AG09309 (cell line): ENCODE results near the gene CRABP2.

Experiments
- DNase-seq: peaks from one replicate; pipeline ENCODE4 v3.0.0-alpha.2; 2010; ENCODE audit warnings: low read depth
- H3K4me3 ChIP-seq: 2 replicates; pipeline ENCODE4 v1.5.1; 2011; ENCODE audit warnings: mild to moderate bottlenecking, low read depth, low read length, moderate library complexity; ENCODE audit not compliant: control insufficient read depth
- CTCF ChIP-seq: IDR thresholded peaks from 2 replicates; pipeline ENCODE4 v1.5.1; 2011; ENCODE audit warnings: mild to moderate bottlenecking, low read depth, low read length, inconsistent platforms; ENCODE audit not compliant: insufficient read depth, control insufficient read depth; ENCODE audit errors: missing control alignments

The CRABP2 gene

DNA sequence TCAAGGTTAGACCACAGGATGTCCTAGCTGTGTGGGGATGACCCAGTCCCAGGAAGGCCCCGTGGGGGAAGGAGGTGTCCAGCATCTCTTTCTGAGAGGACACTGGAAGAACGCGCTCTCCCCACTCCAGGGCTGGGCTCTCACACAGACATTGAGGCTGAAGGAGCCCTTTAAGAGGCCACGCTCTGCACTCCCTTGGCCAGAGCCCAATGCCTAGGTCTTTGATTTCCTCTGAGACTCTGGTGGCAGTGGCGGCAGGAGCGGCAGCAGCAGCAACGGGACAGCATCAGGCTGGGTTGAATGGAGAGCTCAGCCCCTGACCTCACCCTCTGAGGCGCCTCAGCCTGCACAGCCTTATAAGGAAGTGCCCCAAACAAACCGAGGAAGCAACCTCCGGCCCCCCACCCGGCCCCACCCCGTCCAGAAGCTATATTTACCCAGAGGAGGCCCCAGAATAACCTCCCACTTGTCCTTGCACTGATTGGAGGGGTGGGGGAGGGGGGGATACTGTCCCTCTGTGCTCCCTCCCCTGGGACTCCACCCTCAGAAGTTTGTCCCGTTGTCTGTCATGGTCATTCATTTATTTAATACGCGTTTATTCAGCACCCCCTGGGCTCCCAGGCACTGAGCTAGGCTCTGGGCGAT, 40.5 kb downstream of the CRABP2 start:
- no peak for TF ChIP-seq CTCF
- no peak overlapping the region for H3K4me3 ChIP-seq

DNA sequence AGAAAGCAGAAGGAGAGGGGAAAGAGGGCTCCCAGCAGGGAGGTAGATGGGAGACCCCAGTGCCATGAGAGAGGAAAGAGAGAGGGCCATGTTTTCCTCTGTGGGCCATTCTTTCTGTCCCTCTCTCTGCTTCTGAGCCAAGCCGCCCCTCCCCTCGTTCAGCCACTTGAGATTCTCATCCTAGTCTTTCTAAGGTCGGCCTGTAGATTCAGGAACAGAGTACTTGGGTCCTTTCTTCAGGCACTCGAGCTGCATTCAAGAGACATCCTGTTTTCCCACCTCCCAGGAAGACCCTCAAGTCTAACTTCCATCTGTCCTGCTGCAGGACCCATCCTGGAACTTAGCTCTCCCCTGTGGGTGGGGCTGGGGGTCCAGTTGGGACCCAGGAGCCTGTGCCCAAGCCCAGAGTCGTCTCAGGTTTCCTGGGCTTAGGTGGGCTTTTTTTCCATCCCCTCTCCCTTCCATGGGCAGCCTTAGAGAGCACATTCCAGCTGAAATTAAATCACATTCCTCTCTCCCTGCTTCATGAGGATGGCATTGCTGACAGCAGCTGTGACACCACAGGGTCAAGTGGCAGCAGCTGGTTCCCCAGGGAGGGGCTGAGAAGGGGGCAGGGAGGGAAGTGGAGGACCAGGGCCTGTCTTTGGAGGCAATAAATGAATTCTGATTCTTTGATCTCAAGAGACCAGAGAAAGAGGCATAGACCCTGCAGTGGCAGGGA, 41.2 kb downstream of the CRABP2 start:
- no peak for DNase-seq
- TF ChIP-seq CTCF: no peak
- no peak overlapping the region for H3K4me3 ChIP-seq

More for the DNA sequence above, 40.5 kb downstream of the CRABP2 start:
- DNase-seq: no peak

DNA sequence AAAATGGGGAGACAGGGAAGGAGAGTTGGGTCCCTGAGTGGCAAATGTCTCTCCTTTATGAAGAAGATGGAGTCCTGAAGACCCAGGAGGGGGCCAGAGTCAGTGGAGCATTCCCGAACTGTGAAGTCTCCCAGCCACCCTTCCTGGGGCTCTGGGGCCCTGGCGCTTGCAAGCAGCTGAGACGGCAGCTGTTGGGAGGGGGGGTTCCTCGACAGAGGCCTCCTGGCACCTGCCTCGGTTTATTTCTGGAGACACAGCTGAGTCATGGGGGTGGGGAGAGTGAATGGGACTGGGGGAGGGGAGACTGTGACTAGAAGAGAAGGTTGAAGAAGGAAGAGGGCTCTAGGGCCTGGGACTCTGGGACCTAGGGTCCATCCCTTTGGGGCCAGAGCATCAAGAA, 42.2 kb downstream of the CRABP2 start:
- TF ChIP-seq CTCF: no peak
- no peak for DNase-seq
- H3K4me3 ChIP-seq: no peak overlapping the region

DNA sequence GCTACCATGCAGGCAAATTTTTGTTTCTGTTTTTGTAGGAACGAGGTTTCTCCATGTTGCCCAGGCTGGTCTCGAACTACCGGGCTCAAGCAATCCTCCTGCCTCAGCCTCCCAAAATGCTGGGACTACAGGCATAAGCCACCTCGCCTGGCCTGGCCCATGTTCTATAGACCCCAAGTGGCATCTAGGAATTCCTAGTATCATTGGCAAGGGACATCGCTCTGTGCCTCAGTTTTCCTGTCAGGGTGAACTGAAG, 42.7 kb downstream of the CRABP2 start:
- no peak for DNase-seq
- no peak overlapping the region for H3K4me3 ChIP-seq
- no peak for TF ChIP-seq CTCF

GRCh38 chr1:156662005-156662799, 43.2 kb downstream of the CRABP2 start:
- no peak overlapping the region for H3K4me3 ChIP-seq
- DNase-seq: no peak
- TF ChIP-seq CTCF: no peak

GRCh38 chr1:156660752-156661112, 44.7 kb downstream of the CRABP2 start:
- TF ChIP-seq CTCF: no peak
- no peak for DNase-seq
- no peak overlapping the region for H3K4me3 ChIP-seq
